ENCODE data around the gene APBA2.
"Not testable (repeated sequence)": the region's sequence is repeated elsewhere in the genome, so short reads cannot be mapped to it uniquely, and the experiment has no call there.

Gene APBA2

DNA sequence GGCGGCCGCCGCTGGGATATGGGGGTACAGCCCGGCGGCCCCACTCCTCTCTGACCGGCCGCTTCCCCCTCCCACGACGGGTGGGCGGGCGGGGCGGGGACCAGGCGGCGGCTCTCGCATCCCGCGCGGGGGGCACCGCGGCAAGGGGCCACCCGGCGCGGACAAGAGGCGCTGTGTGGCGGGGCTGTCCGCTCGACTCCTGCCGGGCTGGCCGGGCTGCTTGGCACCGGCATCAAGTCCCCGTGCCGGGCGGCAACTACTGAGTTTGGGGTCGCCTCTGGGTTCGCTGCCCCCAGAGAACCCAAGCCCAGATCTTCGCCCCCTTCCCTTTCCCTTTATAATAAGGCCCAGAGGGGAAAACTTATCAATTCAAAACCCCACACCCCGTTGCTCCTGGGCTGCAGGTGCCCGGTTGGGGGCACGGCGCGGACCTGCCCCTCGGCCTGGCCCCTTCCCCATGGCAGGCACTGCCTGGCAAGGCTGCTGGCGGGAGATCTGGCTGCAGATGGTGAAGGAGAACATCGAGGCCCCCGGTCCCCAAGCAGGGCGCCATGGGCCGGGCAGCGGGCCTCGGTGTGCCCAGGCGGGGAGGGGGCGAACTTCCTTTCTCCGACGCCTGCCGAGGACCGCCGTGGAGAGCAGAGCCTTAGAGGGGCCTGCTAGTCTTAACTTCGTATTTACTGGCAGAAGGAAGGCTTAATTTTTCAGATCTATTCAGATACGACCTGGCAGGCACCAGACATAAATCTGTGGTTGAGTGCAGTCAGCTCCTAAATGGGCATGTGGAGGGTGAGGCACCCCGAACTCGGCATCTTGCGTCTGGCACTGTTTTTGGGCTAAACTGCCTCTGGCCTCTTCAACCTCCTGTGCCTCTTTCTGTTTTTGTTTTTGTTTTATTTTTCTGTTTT is 911 bp downstream of the APBA2 start:
- peaks cover 12% of the 10 kb centered on the region for H3K27me3 Mint-ChIP-seq (ENCODE audit: low read depth)
- H3K9me3 Mint-ChIP-seq = no peaks in the 10 kb centered on the region
- no peaks in the 10 kb centered on the region for H3K36me3 Mint-ChIP-seq (ENCODE audit: low read depth)
- H3K27ac Mint-ChIP-seq = peak overlapping the region in 2 of 3 experiments; percentile 34 to 72
- H3K4me1 Mint-ChIP-seq = peaks cover 26% of the 10 kb centered on the region
- TF ChIP-seq, protein P1, sequence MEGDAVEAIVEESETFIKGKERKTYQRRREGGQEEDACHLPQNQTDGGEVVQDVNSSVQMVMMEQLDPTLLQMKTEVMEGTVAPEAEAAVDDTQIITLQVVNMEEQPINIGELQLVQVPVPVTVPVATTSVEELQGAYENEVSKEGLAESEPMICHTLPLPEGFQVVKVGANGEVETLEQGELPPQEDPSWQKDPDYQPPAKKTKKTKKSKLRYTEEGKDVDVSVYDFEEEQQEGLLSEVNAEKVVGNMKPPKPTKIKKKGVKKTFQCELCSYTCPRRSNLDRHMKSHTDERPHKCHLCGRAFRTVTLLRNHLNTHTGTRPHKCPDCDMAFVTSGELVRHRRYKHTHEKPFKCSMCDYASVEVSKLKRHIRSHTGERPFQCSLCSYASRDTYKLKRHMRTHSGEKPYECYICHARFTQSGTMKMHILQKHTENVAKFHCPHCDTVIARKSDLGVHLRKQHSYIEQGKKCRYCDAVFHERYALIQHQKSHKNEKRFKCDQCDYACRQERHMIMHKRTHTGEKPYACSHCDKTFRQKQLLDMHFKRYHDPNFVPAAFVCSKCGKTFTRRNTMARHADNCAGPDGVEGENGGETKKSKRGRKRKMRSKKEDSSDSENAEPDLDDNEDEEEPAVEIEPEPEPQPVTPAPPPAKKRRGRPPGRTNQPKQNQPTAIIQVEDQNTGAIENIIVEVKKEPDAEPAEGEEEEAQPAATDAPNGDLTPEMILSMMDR (IDR thresholded peaks at IDR 0.05; ENCODE audit: unreplicated experiment in 3 of 3) = no peak
- H3K4me3 Mint-ChIP-seq = peak overlapping the region; percentile 84 to 93 (median 91)

DNA sequence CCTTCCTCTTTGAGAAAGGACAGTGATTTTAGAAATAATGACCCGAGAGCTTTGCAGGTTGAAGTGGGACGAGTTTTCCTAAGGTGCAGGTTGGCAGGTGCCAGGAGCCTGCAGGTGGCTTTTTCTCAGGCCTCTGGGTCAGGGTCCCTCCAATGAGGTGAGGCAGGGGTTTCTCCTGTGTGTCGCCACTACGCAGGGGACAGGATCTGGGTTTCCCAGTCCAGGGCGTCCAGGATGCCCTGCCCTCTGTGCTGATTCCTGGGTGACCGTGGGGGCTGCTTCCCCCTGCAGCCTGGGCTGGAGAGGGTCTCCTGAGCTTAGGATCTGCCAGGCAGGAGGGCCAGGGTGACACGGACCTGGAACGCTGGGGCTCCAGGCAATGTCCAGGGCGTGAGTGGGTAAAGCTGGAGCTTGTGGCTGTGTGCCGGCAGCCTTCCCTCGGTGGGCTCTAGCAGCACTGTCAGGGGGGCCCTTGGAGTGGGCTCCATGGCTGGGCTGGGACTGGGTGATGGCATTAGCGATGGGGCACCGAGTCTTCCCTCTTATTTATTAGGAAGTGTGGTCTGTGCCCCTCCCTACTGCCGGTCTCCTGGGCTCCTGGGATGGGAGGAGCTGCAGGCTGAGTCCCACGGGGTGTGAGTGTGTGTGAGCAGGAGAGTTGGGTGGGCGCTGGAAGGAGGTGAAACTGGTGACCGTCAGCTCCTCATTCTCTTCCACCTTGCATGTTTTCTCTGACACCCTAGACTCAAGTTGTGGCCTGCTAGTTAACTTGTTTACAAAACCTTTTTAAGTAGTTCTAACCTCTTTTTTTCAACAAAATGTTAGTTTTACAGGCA is 1.8 kb downstream of the APBA2 start:
- no peaks in the 10 kb centered on the region for H3K36me3 Mint-ChIP-seq (ENCODE audit: low read depth)
- H3K27me3 Mint-ChIP-seq (ENCODE audit: low read depth) = peaks cover 12% of the 10 kb centered on the region
- peak overlapping the region in 2 of 3 experiments; percentile 34 to 72 for H3K27ac Mint-ChIP-seq
- TF ChIP-seq, protein P1 (IDR thresholded peaks at IDR 0.05; ENCODE audit: unreplicated experiment in 3 of 3) = no peak
- H3K4me1 Mint-ChIP-seq = peaks cover 27% of the 10 kb centered on the region
- H3K9me3 Mint-ChIP-seq = no peaks in the 10 kb centered on the region
- H3K4me3 Mint-ChIP-seq = peak overlapping the region; percentile 84 to 93 (median 91)

- Mint-ChIP-seq H3K4me1 (peaks cover 35% of the 10 kb centered on the region), H3K36me3 (ENCODE audit: low read depth) (no peaks in the 10 kb centered on the region), H3K27me3 (ENCODE audit: low read depth) (peaks cover 12% of the 10 kb centered on the region), H3K4me3 (peak overlapping the region; percentile 84 to 93 (median 91)), H3K9me3 (no peaks in the 10 kb centered on the region), H3K27ac (peak overlapping the region in 1 of 3 experiments; percentile 57)
- TF ChIP-seq, protein P1 (IDR thresholded peaks at IDR 0.05; ENCODE audit: unreplicated experiment in 3 of 3) = no peak
Observed at GRCh38 chr15:28888302-28888894, 2.6 kb downstream of the APBA2 start.

- TF ChIP-seq, protein P1 (IDR thresholded peaks at IDR 0.05; ENCODE audit: unreplicated experiment in 3 of 3) = no peak
- Mint-ChIP-seq H3K9me3 (no peaks in the 10 kb centered on the region), H3K27ac (no peak overlapping the region)
Observed at GRCh38 chr15:28888900-28889299, 3.1 kb downstream of the APBA2 start.

DNA sequence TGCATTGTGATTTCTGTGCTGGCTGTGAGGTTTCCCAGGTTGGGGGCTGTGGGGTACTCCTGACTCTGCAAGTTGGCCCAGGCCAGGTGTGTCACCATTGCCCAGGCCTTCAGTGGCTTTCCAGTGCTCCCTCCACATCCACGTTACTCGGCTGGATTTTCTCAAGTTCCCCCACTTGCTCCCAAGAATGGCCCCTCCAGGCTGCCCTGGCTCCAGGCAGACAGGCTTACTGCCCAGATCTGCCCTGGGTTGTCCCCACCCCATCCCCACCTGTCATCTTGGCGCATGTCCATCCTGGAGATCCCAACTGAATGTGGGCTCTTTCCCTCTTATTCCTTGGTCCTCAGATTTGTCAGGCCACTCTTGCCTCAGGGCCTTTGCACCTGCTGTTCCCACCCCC is 3.6 kb downstream of the APBA2 start:
- peaks cover 12% of the 10 kb centered on the region for H3K27me3 Mint-ChIP-seq (ENCODE audit: low read depth)
- peaks cover 39% of the 10 kb centered on the region for H3K4me1 Mint-ChIP-seq
- peak overlapping the region; percentile 45 to 59 (median 54) for H3K4me3 Mint-ChIP-seq
- TF ChIP-seq, protein P1 (IDR thresholded peaks at IDR 0.05; ENCODE audit: unreplicated experiment in 3 of 3) = no peak
- H3K27ac Mint-ChIP-seq = peak overlapping the region in 1 of 3 experiments; percentile 63
- H3K36me3 Mint-ChIP-seq (ENCODE audit: low read depth) = no peaks in the 10 kb centered on the region
- no peaks in the 10 kb centered on the region for H3K9me3 Mint-ChIP-seq

More at GRCh38 chr15:28888900-28889299, 3.1 kb downstream of the APBA2 start:
- no peaks in the 10 kb centered on the region for H3K36me3 Mint-ChIP-seq (ENCODE audit: low read depth)
- peaks cover 12% of the 10 kb centered on the region for H3K27me3 Mint-ChIP-seq (ENCODE audit: low read depth)
- peak overlapping the region in 2 of 3 experiments; percentile 29 to 40 for H3K4me3 Mint-ChIP-seq
- H3K4me1 Mint-ChIP-seq = peaks cover 39% of the 10 kb centered on the region

GRCh38 chr15:28889871-28890270 is 4.1 kb downstream of the APBA2 start:
- Mint-ChIP-seq H3K27me3 (ENCODE audit: low read depth) (peaks cover 12% of the 10 kb centered on the region), H3K4me1 (peaks cover 39% of the 10 kb centered on the region), H3K4me3 (peak overlapping the region; percentile 45 to 59 (median 54)), H3K27ac (peak overlapping the region in 1 of 3 experiments; percentile 63)
- not testable (repeated sequence) for H3K9me3 Mint-ChIP-seq; H3K36me3 Mint-ChIP-seq (ENCODE audit: low read depth)

- not testable (repeated sequence) for H3K27ac Mint-ChIP-seq; H3K36me3 Mint-ChIP-seq (ENCODE audit: low read depth); H3K9me3 Mint-ChIP-seq
- Mint-ChIP-seq H3K27me3 (ENCODE audit: low read depth) (peaks cover 12% of the 10 kb centered on the region), H3K4me3 (peak overlapping the region in 2 of 3 experiments; percentile 43 to 59), H3K4me1 (peaks cover 39% of the 10 kb centered on the region)
Observed at GRCh38 chr15:28890291-28890690, 4.5 kb downstream of the APBA2 start.
